Measurements from ENCODE around the gene CNTNAP2. TPM values are rescaled to one million over a fixed set of nuclear protein-coding genes. Genes with fewer than 3 reads are reported as not detected.

CNTNAP2 gene
- total and polyA plus RNA-seq, 4 experiments from 2014 or later: 0.19 to 0.50 (median 0.20) TPM; not detected in 1

- no peaks in the 10 kb centered on the region for H3K27me3 ChIP-seq (ENCODE audit: insufficient read depth, low read length)
- intact Hi-C loops (cut with micrococcal nuclease): no loop called here
- Mint-ChIP-seq H3K27ac (no peak overlapping the region), H3K9me3 (peaks cover 0 to 2% (median 0%) of the 10 kb centered on the region in 8 donors), H3K27me3 (no peaks in the 10 kb centered on the region), H3K4me1 (no peaks in the 10 kb centered on the region), H3K4me3 (no peak overlapping the region), H3K36me3 (no peaks in the 10 kb centered on the region)
- no peaks in the 10 kb centered on the region for H3K4me1 ChIP-seq (ENCODE audit: insufficient read depth, low read length)
- DNase-seq: no peak
- ChIA-PET CTCF (ENCODE audit: partially characterized antibody) (no interaction called here), POLR2A (ENCODE audit: partially characterized antibody) (no interaction called here)
- no peaks in the 10 kb centered on the region for H3K36me3 ChIP-seq (ENCODE audit: insufficient read depth, low read length)
- H3K4me3 ChIP-seq (ENCODE audit: low read length in 2 of 2): no peak overlapping the region
- H3K27ac ChIP-seq (ENCODE audit: low read depth, low read length): no peak overlapping the region
- H3K9me3 ChIP-seq (ENCODE audit: control insufficient read depth in 1 of 2, low read length in 2 of 2): no peaks in the 10 kb centered on the region
Measured at GRCh38 chr7:146123715-146124114, 7.1 kb downstream of the CNTNAP2 start.

- ChIA-PET CTCF (ENCODE audit: partially characterized antibody) (no interaction called here), POLR2A (ENCODE audit: partially characterized antibody) (no interaction called here)
- Mint-ChIP-seq H3K36me3 (no peaks in the 10 kb centered on the region), H3K27me3 (no peaks in the 10 kb centered on the region), H3K4me1 (no peaks in the 10 kb centered on the region), H3K27ac (no peak overlapping the region), H3K9me3 (peaks cover 0 to 4% (median under 1%) of the 10 kb centered on the region in 8 donors), H3K4me3 (no peak overlapping the region)
- H3K4me1 ChIP-seq (ENCODE audit: insufficient read depth, low read length): no peaks in the 10 kb centered on the region
- H3K27me3 ChIP-seq (ENCODE audit: insufficient read depth, low read length): no peaks in the 10 kb centered on the region
- H3K4me3 ChIP-seq (ENCODE audit: low read length in 2 of 2): no peak overlapping the region
- no peaks in the 10 kb centered on the region for H3K36me3 ChIP-seq (ENCODE audit: insufficient read depth, low read length)
- intact Hi-C loops (cut with micrococcal nuclease): no loop called here
- DNase-seq: no peak
- no peaks in the 10 kb centered on the region for H3K9me3 ChIP-seq (ENCODE audit: control insufficient read depth in 1 of 2, low read length in 2 of 2)
- no peak overlapping the region for H3K27ac ChIP-seq (ENCODE audit: low read depth, low read length)
Measured at GRCh38 chr7:146126767-146127509, 10.3 kb downstream of the CNTNAP2 start.

GRCh38 chr7:146129296-146129695 lies 12.7 kb downstream of the CNTNAP2 start:
- Histone ChIP-seq H3K36me3 (ENCODE audit: insufficient read depth, low read length) (no peaks in the 10 kb centered on the region), H3K27me3 (ENCODE audit: insufficient read depth, low read length) (no peaks in the 10 kb centered on the region), H3K4me1 (ENCODE audit: insufficient read depth, low read length) (no peaks in the 10 kb centered on the region), H3K4me3 (ENCODE audit: low read length in 2 of 2) (no peak overlapping the region), H3K27ac (ENCODE audit: low read depth, low read length) (no peak overlapping the region), H3K9me3 (ENCODE audit: control insufficient read depth in 1 of 2, low read length in 2 of 2) (no peaks in the 10 kb centered on the region)
- Mint-ChIP-seq H3K4me3 (no peak overlapping the region), H3K4me1 (no peaks in the 10 kb centered on the region), H3K27me3 (no peaks in the 10 kb centered on the region), H3K36me3 (no peaks in the 10 kb centered on the region), H3K27ac (no peak overlapping the region), H3K9me3 (peaks cover 0 to 6% (median 3%) of the 10 kb centered on the region in 8 donors)
- DNase-seq: no peak
- CTCF ChIA-PET (ENCODE audit: partially characterized antibody): no interaction called here
- POLR2A ChIA-PET (ENCODE audit: partially characterized antibody): no interaction called here
- intact Hi-C loops (cut with micrococcal nuclease): no loop called here

- Mint-ChIP-seq H3K27me3 (no peaks in the 10 kb centered on the region), H3K36me3 (no peaks in the 10 kb centered on the region), H3K4me3 (no peak overlapping the region), H3K9me3 (peaks cover 0 to 6% (median 3%) of the 10 kb centered on the region in 8 donors), H3K27ac (no peak overlapping the region), H3K4me1 (no peaks in the 10 kb centered on the region)
- intact Hi-C loops (cut with micrococcal nuclease): no loop called here
- ChIA-PET CTCF (ENCODE audit: partially characterized antibody) (no interaction called here), POLR2A (ENCODE audit: partially characterized antibody) (no interaction called here)
- H3K9me3 ChIP-seq (ENCODE audit: control insufficient read depth in 1 of 2, low read length in 2 of 2): no peaks in the 10 kb centered on the region
- H3K27me3 ChIP-seq (ENCODE audit: insufficient read depth, low read length): no peaks in the 10 kb centered on the region
- no peak overlapping the region for H3K27ac ChIP-seq (ENCODE audit: low read depth, low read length)
- H3K4me1 ChIP-seq (ENCODE audit: insufficient read depth, low read length): no peaks in the 10 kb centered on the region
- H3K4me3 ChIP-seq (ENCODE audit: low read length in 2 of 2): no peak overlapping the region
- no peak for DNase-seq
- H3K36me3 ChIP-seq (ENCODE audit: insufficient read depth, low read length): no peaks in the 10 kb centered on the region
Measured at GRCh38 chr7:146129997-146130396, 13.4 kb downstream of the CNTNAP2 start.

GRCh38 chr7:146131701-146132100 lies 15.1 kb downstream of the CNTNAP2 start:
- Histone ChIP-seq H3K27ac (ENCODE audit: low read depth, low read length) (no peak overlapping the region), H3K9me3 (ENCODE audit: control insufficient read depth in 1 of 2, low read length in 2 of 2) (no peaks in the 10 kb centered on the region), H3K4me1 (ENCODE audit: insufficient read depth, low read length) (no peaks in the 10 kb centered on the region), H3K27me3 (ENCODE audit: insufficient read depth, low read length) (no peaks in the 10 kb centered on the region), H3K4me3 (ENCODE audit: low read length in 2 of 2) (no peak overlapping the region), H3K36me3 (ENCODE audit: insufficient read depth, low read length) (no peaks in the 10 kb centered on the region)
- Mint-ChIP-seq H3K4me1 (no peaks in the 10 kb centered on the region), H3K27ac (no peak overlapping the region), H3K36me3 (no peaks in the 10 kb centered on the region), H3K27me3 (no peaks in the 10 kb centered on the region), H3K4me3 (no peak overlapping the region), H3K9me3 (peaks cover 0 to 6% (median 3%) of the 10 kb centered on the region in 8 donors)
- ChIA-PET CTCF (ENCODE audit: partially characterized antibody) (no interaction called here), POLR2A (ENCODE audit: partially characterized antibody) (no interaction called here)
- intact Hi-C loops (cut with micrococcal nuclease): no loop called here
- DNase-seq: no peak

- Mint-ChIP-seq H3K27ac (no peak overlapping the region), H3K9me3 (peaks cover 0 to 7% (median 2%) of the 10 kb centered on the region in 8 donors), H3K4me1 (no peaks in the 10 kb centered on the region), H3K36me3 (no peaks in the 10 kb centered on the region), H3K27me3 (no peaks in the 10 kb centered on the region), H3K4me3 (no peak overlapping the region)
- Histone ChIP-seq H3K4me3 (ENCODE audit: low read length in 2 of 2) (no peak overlapping the region), H3K27ac (ENCODE audit: low read depth, low read length) (no peak overlapping the region), H3K36me3 (ENCODE audit: insufficient read depth, low read length) (no peaks in the 10 kb centered on the region), H3K4me1 (ENCODE audit: insufficient read depth, low read length) (no peaks in the 10 kb centered on the region), H3K27me3 (ENCODE audit: insufficient read depth, low read length) (no peaks in the 10 kb centered on the region), H3K9me3 (ENCODE audit: control insufficient read depth in 1 of 2, low read length in 2 of 2) (no peaks in the 10 kb centered on the region)
- intact Hi-C loops (cut with micrococcal nuclease): no loop called here
- CTCF ChIA-PET (ENCODE audit: partially characterized antibody): no interaction called here
- DNase-seq: no peak
- POLR2A ChIA-PET (ENCODE audit: partially characterized antibody): no interaction called here
Measured at GRCh38 chr7:146136357-146136875, 19.8 kb downstream of the CNTNAP2 start.

GRCh38 chr7:146138926-146139325 lies 22.3 kb downstream of the CNTNAP2 start:
- H3K9me3 Mint-ChIP-seq: peaks cover 0 to 4% (median 0%) of the 10 kb centered on the region in 8 donors
- intact Hi-C loops (cut with micrococcal nuclease): no loop called here
- H3K27ac Mint-ChIP-seq: no peak overlapping the region
- H3K27ac ChIP-seq (ENCODE audit: low read depth, low read length): no peak overlapping the region
- no peak overlapping the region for H3K4me3 ChIP-seq (ENCODE audit: low read length in 2 of 2)
- H3K4me1 Mint-ChIP-seq: no peaks in the 10 kb centered on the region
- no peaks in the 10 kb centered on the region for H3K36me3 ChIP-seq (ENCODE audit: insufficient read depth, low read length)
- H3K27me3 Mint-ChIP-seq: no peaks in the 10 kb centered on the region
- no peak overlapping the region for H3K4me3 Mint-ChIP-seq
- H3K4me1 ChIP-seq (ENCODE audit: insufficient read depth, low read length): no peaks in the 10 kb centered on the region
- no peaks in the 10 kb centered on the region for H3K9me3 ChIP-seq (ENCODE audit: control insufficient read depth in 1 of 2, low read length in 2 of 2)
- H3K27me3 ChIP-seq (ENCODE audit: insufficient read depth, low read length): no peaks in the 10 kb centered on the region
- no peaks in the 10 kb centered on the region for H3K36me3 Mint-ChIP-seq
- ChIA-PET POLR2A (ENCODE audit: partially characterized antibody) (no interaction called here), CTCF (ENCODE audit: partially characterized antibody) (no interaction called here)
- no peak for DNase-seq
